Caco-2 (cell line): ENCODE data around the gene COL26A1. TPM values are rescaled to one million over a fixed set of nuclear protein-coding genes. Genes with fewer than 3 reads are reported as not detected.

ENCODE experiments used
- BruUV-seq: library from RNA; stranded (reverse); fragments of 400-500 nt; replicated peaks from 2 replicates; lab custom pipeline; 2021; lab: Mats Ljungman, UMichigan
- CTCF ChIA-PET: fragments of 300-600 bp; sonication (Branson Sonifier 250); formaldehyde crosslinking; loops from one replicate; lab custom pipeline; 2022; ENCODE audit warnings: antibody characterized with exemption; lab: Charles Lee
- POLR2A ChIA-PET: fragments of 300-600 bp; sonication (Branson Sonifier 250); formaldehyde crosslinking; loops from one replicate; lab custom pipeline; 2022; ENCODE audit warnings: antibody characterized with exemption; lab: Charles Lee
- DNase-seq, 2 experiments: peaks; one replicate each; pipeline versions ENCODE4 v3.0.0 to v3.0.0-alpha.2; 2020 to 2022
- H3K27me3 ChIP-seq: replicated peaks from 2 replicates; pipeline ENCODE4 v1.6.0; 2011; ENCODE audit warnings: low read length; ENCODE audit not compliant: control insufficient read depth, insufficient read depth
- H3K36me3 ChIP-seq: 2 replicates; pipeline ENCODE4 v1.5.1; 2011; ENCODE audit warnings: low read length; ENCODE audit not compliant: control insufficient read depth, insufficient read depth
- H3K4me1 ChIP-seq: fragments of 250-450 bp; sonication (Bioruptor Pico); 2 replicates; pipeline ENCODE4 v1.5.1; 2020; ENCODE audit warnings: mild to moderate bottlenecking
- H3K4me3 ChIP-seq: 2 replicates; pipeline ENCODE4 v1.5.1; 2011; ENCODE audit warnings: low read depth, mild to moderate bottlenecking, control low read depth, low read length
- H3K9me3 ChIP-seq: fragments of 250-450 bp; sonication (Bioruptor Pico); 2 replicates; pipeline ENCODE4 v1.5.1; 2020; ENCODE audit warnings: mild to moderate bottlenecking, moderate library complexity
- H3K27ac Mint-ChIP-seq: one replicate; pipeline ENCODE4 v1.8.0; 2022; ENCODE audit warnings: mixed read lengths; ENCODE audit not compliant: unreplicated experiment
- H3K27me3 Mint-ChIP-seq: one replicate; pipeline ENCODE4 v1.8.0; 2022; ENCODE audit warnings: mixed read lengths; ENCODE audit not compliant: insufficient read depth, unreplicated experiment
- H3K36me3 Mint-ChIP-seq: one replicate; pipeline ENCODE4 v1.8.0; 2022; ENCODE audit warnings: mild to moderate bottlenecking, mixed read lengths; ENCODE audit not compliant: insufficient read depth, unreplicated experiment
- H3K4me1 Mint-ChIP-seq: one replicate; pipeline ENCODE4 v1.8.0; 2022; ENCODE audit warnings: low read depth, mixed read lengths; ENCODE audit not compliant: unreplicated experiment
- H3K4me3 Mint-ChIP-seq: one replicate; pipeline ENCODE4 v1.8.0; 2022; ENCODE audit warnings: mild to moderate bottlenecking, moderate library complexity, mixed read lengths; ENCODE audit not compliant: unreplicated experiment
- H3K9me3 Mint-ChIP-seq: one replicate; pipeline ENCODE4 v1.8.0; 2022; ENCODE audit warnings: mixed read lengths; ENCODE audit not compliant: unreplicated experiment
- intact Hi-C: fragments of 100-400 bp; cut with micrococcal nuclease; formaldehyde crosslinking; loops from one replicate; pipeline ENCODE4 v1.10.0; 2022; ENCODE audit not compliant: unreplicated experiment
- total RNA-seq: library from RNA; stranded (reverse); gene quantifications from 2 replicates; pipeline ENCODE4 v1.2.3, GENCODE V29; 2022
- TF ChIP-seq, protein P1 (sequence below), 2 experiments: fragments of 200-600 bp in 1 of 2; IDR thresholded peaks; 1 replicate in 1 of 2; 2 replicates in 1 of 2; pipeline versions ENCODE4 v1.5.1 to v1.8.0; 2011 to 2022; ENCODE audit warnings: antibody characterized with exemption in 1 of 2, control low read depth in 1 of 2, inconsistent platforms in 1 of 2, low read depth in 1 of 2, low read length in 1 of 2, mild to moderate bottlenecking in 1 of 2, moderate library complexity in 1 of 2; ENCODE audit not compliant: insufficient read depth in 1 of 2, severe bottlenecking in 1 of 2, unreplicated experiment in 1 of 2

The COL26A1 gene
- total RNA-seq, 1 experiment from 2014 or later: 23.3 TPM

DNA sequence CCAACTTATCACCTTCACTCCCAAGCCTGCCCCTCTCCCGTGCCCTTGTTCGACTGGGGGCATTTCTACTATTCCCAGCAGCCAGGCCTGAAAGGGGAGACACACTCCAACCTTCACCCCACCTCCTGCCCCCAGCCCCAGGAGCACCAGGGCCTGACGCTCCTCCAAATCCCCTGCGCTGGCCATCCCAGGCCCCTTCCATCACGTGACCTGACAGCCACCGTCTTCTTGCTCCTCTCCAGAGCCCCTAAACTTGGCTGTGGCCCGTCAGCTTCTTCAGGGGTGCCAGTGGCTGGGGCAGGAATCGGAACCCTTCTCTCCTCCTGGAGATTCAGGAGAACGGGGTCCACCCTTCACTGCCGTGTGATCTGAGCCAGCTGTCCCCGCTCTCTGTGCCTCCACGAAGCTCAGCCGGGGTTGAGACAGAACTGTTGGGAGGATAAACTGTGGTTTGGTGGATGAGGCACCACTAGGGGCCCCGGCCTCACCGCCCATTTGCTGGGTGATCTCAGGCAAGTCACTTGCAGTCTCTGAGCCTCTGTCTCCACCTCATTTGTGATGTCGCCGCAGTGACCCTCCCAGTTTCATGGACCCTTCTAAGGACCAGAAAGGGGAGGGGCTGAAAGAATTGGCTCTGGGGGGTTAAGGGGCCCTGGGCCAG, 175.4 kb downstream of the COL26A1 start:
- no peak overlapping the region for H3K27ac Mint-ChIP-seq

DNA sequence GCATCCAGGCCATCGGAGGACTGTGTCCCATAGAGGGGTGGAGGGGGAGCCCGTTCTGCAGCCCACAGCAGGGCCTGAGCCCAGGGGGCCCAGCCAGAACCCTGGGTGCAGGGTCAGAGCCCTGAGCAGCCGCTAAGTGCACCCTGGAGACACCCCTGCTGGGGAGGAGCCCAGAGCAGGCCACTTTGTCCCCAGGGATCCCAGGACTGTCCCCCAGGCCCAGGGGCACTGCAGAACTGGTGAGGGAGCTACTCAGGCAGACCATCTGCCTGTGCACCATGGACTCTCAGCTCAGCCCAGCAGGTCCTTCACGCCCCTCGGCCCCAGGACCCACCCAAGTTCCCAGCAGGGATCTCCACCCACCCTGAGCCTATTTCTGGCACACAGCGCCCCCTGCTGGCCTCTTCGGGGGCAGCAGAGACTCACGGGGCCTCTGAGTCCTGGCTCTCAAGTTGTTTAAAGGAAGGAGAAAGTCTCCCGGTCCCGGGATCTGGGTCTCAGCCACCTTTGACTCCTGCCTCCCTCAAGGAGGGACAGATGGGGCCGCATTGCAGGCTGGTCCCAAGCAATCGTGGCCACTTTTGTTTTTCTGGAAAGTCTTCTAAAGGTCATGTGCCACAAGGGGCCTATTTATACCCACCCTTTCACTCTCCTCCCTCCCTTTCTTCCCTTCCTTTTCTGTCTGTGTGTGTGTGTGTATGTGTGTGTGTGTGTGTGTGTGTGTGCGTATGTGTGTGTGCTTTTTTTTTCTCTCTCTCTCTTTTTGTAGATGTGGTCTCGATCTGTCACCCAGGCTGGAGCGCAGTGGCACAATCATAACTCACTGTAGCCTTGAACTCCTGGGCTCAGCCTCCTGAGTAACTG, 176.2 kb downstream of the COL26A1 start:
- H3K27me3 ChIP-seq: no peaks in the 10 kb centered on the region
- H3K27ac Mint-ChIP-seq: peak overlapping the region; percentile 35

More for the DNA sequence above, 175.4 kb downstream of the COL26A1 start:
- POLR2A ChIA-PET: no interaction called here
- TF ChIP-seq, protein P1, sequence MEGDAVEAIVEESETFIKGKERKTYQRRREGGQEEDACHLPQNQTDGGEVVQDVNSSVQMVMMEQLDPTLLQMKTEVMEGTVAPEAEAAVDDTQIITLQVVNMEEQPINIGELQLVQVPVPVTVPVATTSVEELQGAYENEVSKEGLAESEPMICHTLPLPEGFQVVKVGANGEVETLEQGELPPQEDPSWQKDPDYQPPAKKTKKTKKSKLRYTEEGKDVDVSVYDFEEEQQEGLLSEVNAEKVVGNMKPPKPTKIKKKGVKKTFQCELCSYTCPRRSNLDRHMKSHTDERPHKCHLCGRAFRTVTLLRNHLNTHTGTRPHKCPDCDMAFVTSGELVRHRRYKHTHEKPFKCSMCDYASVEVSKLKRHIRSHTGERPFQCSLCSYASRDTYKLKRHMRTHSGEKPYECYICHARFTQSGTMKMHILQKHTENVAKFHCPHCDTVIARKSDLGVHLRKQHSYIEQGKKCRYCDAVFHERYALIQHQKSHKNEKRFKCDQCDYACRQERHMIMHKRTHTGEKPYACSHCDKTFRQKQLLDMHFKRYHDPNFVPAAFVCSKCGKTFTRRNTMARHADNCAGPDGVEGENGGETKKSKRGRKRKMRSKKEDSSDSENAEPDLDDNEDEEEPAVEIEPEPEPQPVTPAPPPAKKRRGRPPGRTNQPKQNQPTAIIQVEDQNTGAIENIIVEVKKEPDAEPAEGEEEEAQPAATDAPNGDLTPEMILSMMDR (IDR thresholded peaks at IDR 0.05; ENCODE audit: insufficient read depth in 1 of 2, low read depth in 1 of 2, low read length in 1 of 2, severe bottlenecking in 1 of 2, unreplicated experiment in 1 of 2): no peak
- BruUV-seq: no TSS peak
- Histone ChIP-seq H3K4me1 (0 out of 2 replicates have a peak, but pooled peaks cover 3% of the 10 kb centered on the region), H3K27me3 (no peaks in the 10 kb centered on the region), H3K4me3 (no peak overlapping the region), H3K9me3 (no peaks in the 10 kb centered on the region), H3K36me3 (no peaks in the 10 kb centered on the region)
- Mint-ChIP-seq H3K27me3 (no peaks in the 10 kb centered on the region), H3K36me3 (peaks cover 11% of the 10 kb centered on the region), H3K4me3 (no peak overlapping the region), H3K4me1 (peaks cover 6% of the 10 kb centered on the region), H3K9me3 (no peaks in the 10 kb centered on the region)
- CTCF ChIA-PET: interaction anchor here (1.4 kb wide), 1 partner anchor 26 kb away, joined by 5 read pairs; no protein-coding TSS in a partner anchor
- intact Hi-C loops: no loop called here
- DNase-seq: no peak

DNA sequence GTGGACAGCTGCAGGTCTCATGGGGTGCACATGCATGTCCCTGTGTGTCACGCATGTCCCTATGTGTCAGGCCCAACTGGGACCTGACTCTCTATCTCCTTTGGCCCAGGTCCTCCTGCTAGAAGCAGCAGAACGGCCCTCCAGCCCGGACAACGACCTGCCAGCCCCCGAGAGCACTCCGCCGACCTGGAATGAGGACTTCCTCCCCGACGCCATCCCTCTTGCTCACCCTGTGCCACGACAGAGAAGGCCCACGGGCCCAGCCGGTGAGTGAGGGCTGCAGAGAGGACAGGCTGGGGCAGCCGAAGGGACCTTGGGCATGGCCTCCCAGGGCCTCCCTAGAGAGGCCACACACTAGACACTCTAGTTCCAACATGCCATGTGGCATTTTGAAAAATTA, 177.1 kb downstream of the COL26A1 start:
- H3K36me3 ChIP-seq: no peaks in the 10 kb centered on the region
- BruUV-seq: no TSS peak
- Mint-ChIP-seq H3K4me1 (peaks cover 6% of the 10 kb centered on the region), H3K27ac (no peak overlapping the region), H3K9me3 (no peaks in the 10 kb centered on the region), H3K4me3 (no peak overlapping the region), H3K36me3 (peaks cover 12% of the 10 kb centered on the region), H3K27me3 (no peaks in the 10 kb centered on the region)
- CTCF ChIA-PET: no interaction called here
- H3K9me3 ChIP-seq: no peaks in the 10 kb centered on the region
- TF ChIP-seq, protein P1 (IDR thresholded peaks at IDR 0.05; ENCODE audit: insufficient read depth in 1 of 2, low read depth in 1 of 2, low read length in 1 of 2, severe bottlenecking in 1 of 2, unreplicated experiment in 1 of 2): no peak
- POLR2A ChIA-PET: no interaction called here
- intact Hi-C loops: no loop called here
- DNase-seq: no peak
- H3K27me3 ChIP-seq: no peaks in the 10 kb centered on the region
- 0 out of 2 replicates have a peak, but pooled peaks cover 3% of the 10 kb centered on the region for H3K4me1 ChIP-seq
- no peak overlapping the region for H3K4me3 ChIP-seq

More for the DNA sequence above, 176.2 kb downstream of the COL26A1 start:
- no peaks in the 10 kb centered on the region for H3K27me3 Mint-ChIP-seq
- no TSS peak for BruUV-seq
- peak; percentile 70 to 75 for DNase-seq
- H3K36me3 ChIP-seq: no peaks in the 10 kb centered on the region
- no peaks in the 10 kb centered on the region for H3K9me3 Mint-ChIP-seq
- no peak overlapping the region for H3K4me3 Mint-ChIP-seq
- intact Hi-C loops: no loop called here
- 0 out of 2 replicates have a peak, but pooled peaks cover 3% of the 10 kb centered on the region for H3K4me1 ChIP-seq
- ChIA-PET POLR2A (no interaction called here), CTCF (interaction anchor here (1.4 kb wide), 1 partner anchor 26 kb away, joined by 5 read pairs; no protein-coding TSS in a partner anchor)
- H3K4me3 ChIP-seq: no peak overlapping the region
- H3K4me1 Mint-ChIP-seq: peaks cover 6% of the 10 kb centered on the region
- no peaks in the 10 kb centered on the region for H3K9me3 ChIP-seq
- TF ChIP-seq, protein P1 (IDR thresholded peaks at IDR 0.05; ENCODE audit: insufficient read depth in 1 of 2, low read depth in 1 of 2, low read length in 1 of 2, severe bottlenecking in 1 of 2, unreplicated experiment in 1 of 2): peak; percentile 84 to 89
- H3K36me3 Mint-ChIP-seq: peaks cover 12% of the 10 kb centered on the region
